LNCaP clone FGC (cell line): ENCODE data around the gene CARS1.

Experiments
- DNase-seq: peaks from one replicate; pipeline ENCODE4 v3.0.0-alpha.2; 2011; ENCODE audit warnings: low read depth
- H3K4me3 ChIP-seq: 2 replicates; pipeline ENCODE4 v1.5.1; 2011; ENCODE audit warnings: mild to moderate bottlenecking, low read depth, low read length, control low read depth
- TF ChIP-seq, protein P1 (sequence below): IDR thresholded peaks from 2 replicates; pipeline ENCODE4 v1.5.1; 2012; ENCODE audit warnings: mild to moderate bottlenecking; ENCODE audit not compliant: control insufficient read depth, insufficient read depth; ENCODE audit errors: extremely low read depth

CARS1 gene

DNA sequence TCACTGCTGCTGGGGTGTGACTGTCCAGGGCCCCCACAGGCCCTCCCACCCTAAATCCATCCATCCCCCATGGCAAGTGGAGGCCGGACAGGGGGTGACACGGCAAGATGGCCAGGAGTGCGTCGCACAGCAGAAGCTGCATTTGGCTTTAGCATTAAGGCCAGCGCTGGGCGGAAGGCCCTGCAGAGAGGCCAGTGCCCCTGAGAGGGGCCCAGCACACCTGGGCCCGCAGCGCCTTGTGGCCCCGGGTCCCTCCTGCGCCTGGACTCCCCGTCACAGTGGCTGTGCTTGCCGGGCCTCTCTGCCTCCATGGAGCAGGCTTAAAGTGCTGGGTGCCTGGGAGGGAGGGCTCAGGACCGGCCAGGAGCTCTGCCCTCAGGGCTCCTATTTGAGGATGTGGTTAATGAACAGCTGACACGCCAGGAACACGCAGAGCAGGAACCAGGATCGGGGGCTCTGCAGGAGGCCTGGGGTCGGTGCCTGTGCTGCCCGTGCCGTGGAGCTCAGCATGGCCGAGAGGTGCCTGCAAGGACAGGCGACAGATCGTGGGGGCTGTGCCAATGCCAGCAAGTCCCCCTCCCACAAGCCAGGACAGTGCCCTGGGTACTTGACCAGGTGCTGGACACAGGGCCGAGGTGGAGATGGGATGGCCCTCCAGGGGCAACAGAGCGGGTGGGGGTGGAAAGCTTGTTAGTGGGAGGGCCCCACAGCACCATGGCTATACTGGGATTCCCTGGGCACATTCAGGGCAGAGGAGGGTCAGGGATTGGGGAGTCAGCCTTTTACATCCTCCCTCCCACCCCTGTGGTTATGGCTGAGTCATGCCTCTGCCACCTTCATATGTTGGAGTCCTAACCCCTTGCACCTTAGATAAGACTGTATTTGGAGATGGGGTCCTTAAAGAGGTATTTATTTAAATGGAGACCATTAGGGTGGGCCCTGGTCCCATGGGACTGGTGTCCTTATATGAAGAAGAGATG lies 30.9 kb upstream of the CARS1 start:
- TF ChIP-seq, protein P1, sequence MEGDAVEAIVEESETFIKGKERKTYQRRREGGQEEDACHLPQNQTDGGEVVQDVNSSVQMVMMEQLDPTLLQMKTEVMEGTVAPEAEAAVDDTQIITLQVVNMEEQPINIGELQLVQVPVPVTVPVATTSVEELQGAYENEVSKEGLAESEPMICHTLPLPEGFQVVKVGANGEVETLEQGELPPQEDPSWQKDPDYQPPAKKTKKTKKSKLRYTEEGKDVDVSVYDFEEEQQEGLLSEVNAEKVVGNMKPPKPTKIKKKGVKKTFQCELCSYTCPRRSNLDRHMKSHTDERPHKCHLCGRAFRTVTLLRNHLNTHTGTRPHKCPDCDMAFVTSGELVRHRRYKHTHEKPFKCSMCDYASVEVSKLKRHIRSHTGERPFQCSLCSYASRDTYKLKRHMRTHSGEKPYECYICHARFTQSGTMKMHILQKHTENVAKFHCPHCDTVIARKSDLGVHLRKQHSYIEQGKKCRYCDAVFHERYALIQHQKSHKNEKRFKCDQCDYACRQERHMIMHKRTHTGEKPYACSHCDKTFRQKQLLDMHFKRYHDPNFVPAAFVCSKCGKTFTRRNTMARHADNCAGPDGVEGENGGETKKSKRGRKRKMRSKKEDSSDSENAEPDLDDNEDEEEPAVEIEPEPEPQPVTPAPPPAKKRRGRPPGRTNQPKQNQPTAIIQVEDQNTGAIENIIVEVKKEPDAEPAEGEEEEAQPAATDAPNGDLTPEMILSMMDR: no peak
- H3K4me3 ChIP-seq: no peak overlapping the region
- DNase-seq: no peak

DNA sequence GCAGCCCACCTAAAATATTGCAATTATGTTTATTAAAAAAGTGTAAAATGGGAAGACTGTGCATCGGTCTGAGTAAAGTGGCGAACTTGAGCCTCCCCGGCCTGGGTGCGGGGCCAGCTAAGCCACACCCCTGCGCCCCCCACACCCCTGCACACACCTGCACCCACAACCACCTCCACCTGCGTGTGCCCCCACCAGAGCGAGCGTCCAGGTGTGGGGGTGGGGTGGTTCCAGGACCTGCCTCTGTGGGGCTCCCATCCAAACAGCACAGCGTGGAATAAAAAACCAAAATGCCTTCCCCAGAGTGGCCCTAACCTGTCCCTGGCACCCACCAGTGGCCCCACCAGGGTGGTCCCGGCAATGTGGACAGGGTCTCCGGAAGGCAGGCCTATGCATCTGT lies 30.1 kb upstream of the CARS1 start:
- H3K4me3 ChIP-seq: no peak overlapping the region
- no peak for DNase-seq
- TF ChIP-seq, protein P1: no peak

DNA sequence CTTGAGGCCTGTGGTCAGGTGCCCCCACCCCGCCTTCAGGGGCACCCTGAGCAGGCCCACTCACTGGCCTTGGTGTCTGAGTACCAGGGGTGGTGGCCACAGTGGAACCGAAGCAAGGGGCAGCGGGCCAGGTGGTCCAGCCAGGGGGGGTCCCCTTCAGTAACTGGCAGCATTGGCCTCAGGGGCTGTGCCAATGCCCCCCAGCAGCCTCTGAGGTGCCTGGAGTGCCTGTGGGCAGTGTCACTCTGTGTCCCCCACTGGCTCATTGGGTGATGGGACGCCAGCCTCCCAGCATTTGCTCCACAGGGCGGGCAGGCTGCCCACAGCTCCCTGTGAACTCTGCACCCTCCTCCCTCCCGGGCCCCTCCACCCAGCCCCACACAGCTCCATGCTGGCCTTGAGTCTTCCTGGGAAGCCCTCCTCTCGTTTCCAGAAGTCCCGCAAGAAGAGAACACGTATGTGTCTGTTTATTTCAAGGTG lies 29.5 kb upstream of the CARS1 start:
- no peak for DNase-seq
- TF ChIP-seq, protein P1: no peak
- H3K4me3 ChIP-seq: no peak overlapping the region

DNA sequence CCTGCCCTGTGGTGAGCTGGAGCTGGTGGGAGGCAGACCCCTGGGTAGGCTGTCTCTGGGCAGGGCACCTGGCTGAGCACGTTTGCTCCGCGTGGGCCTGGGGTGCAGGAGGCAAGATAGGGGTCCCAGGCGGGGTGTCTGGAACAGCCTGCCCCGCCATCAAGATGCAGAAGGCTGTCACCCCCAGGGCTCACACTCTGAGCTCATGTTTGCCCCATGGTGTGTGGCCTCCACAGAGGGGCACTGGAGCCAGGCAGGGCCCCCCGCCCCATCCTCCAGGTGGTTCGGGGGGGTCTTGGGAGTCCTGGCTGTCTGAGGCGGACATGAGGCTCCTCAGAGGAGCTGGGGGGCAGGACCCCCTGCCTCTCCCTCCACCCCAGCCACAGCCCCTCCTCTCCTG lies 28.9 kb upstream of the CARS1 start:
- no peak for DNase-seq
- TF ChIP-seq, protein P1: no peak
- H3K4me3 ChIP-seq: no peak overlapping the region

DNA sequence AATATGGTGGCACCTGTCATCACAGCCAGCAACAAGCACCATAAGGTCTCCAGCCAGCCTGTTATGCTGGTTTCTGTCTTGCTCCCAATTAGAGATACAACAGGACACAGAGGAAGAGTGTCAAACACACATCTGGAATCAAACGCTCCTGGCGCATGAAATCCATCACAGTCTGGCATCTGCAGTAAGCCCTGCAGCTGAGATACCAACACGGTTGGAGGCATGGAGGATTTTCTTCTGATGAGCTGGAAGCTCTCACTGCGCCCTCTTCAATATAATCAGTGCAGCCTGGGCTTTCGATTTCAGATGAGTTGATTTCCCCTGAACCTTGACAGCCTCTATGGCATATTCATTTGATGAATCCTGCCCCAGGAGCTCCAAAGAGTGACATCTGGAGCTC lies 27.8 kb upstream of the CARS1 start:
- TF ChIP-seq, protein P1: no peak
- no peak for DNase-seq
- H3K4me3 ChIP-seq: no peak overlapping the region

DNA sequence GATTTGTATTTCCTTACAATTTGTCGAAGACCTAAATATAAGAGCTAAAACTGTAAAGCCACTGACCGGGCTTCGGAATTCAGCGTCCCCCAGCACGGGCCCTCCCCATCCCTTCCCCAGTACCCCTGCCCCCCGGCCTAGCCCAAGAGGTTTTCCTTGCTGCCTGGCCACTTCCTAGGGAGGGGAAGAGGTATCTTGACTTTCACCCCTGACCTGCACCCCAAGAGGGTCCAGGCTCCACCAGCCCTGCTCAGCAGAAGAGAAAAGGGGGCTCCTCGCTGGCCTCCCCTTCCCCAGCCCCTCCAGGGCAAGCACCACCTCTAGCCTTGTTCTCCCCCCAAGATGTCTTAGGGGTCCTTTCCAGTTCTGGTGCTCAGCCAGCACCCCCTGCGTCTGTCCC lies 26.1 kb upstream of the CARS1 start:
- TF ChIP-seq, protein P1: no peak
- DNase-seq: no peak
- H3K4me3 ChIP-seq: no peak overlapping the region

DNA sequence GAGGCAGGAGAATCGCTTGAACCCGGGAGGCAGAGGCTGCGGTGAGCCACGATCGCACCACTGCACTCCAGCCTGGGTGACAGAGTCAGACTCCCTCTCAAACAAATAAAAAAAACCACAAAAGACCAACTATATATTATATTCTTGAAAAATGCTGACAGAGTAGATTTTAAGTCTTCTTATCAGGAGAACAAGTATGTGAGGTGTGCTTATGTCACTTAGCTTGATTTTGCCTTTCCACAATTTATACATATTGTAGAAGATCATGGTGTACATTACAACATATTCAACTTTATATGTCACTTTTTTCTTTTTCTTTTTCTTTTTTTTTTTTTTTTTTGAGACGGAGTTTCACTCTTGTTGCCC lies 24.1 kb upstream of the CARS1 start:
- H3K4me3 ChIP-seq: no peak overlapping the region
- TF ChIP-seq, protein P1: no peak
- DNase-seq: no peak
